Measurements from ENCODE around the gene ADAMTS2.
A peak's percentile ranks its signal among the peaks of the same experiment; 100 is the strongest.

Gene ADAMTS2

GRCh38 chr5:179278546-179278945 lies 66.7 kb downstream of the ADAMTS2 start:
- peaks cover 0 to 3% of the 10 kb centered on the region in 2 donors for H3K9me3 ChIP-seq (replicated peaks in 1 of 2; ENCODE audit: control insufficient read depth in 2 of 2, insufficient read depth in 1 of 2, low read depth in 1 of 2, low read length in 2 of 2)
- H3K4me2 ChIP-seq (ENCODE audit: insufficient read depth, low read length, poor library complexity, severe bottlenecking): no peak overlapping the region
- no peak overlapping the region for H3K27ac ChIP-seq (replicated peaks; ENCODE audit: low read length)
- no peak for DNase-seq (ENCODE audit: low spot score)
- no peak overlapping the region for H2BK120ac ChIP-seq (ENCODE audit: low read depth, low read length)
- no peak overlapping the region for H2AFZ ChIP-seq (ENCODE audit: low read length)
- H3K4ac ChIP-seq (ENCODE audit: low read length): no peak overlapping the region
- H3K23ac ChIP-seq (ENCODE audit: low read depth, low read length, poor library complexity): no peak overlapping the region
- no peak overlapping the region for H4K8ac ChIP-seq (ENCODE audit: low read depth, low read length)
- no CpG with 5 or more reads among the region's 5 CpGs for WGBS, 2 donors (ENCODE audit: extremely low coverage in 2 of 2, insufficient read length in 2 of 2, insufficient replicate concordance in 1 of 2)
- H3K14ac ChIP-seq (ENCODE audit: low read length): no peak overlapping the region
- H3K4me3 ChIP-seq (ENCODE audit: low read length in 2 of 2): no peak overlapping the region
- no peak overlapping the region for H2AK5ac ChIP-seq (ENCODE audit: low read depth, low read length)
- no peak overlapping the region for H2BK12ac ChIP-seq (ENCODE audit: low read length)
- no peak overlapping the region for H2BK5ac ChIP-seq (ENCODE audit: low read length)
- no peak overlapping the region for H2BK15ac ChIP-seq (ENCODE audit: low read length)
- H3K36me3 ChIP-seq (replicated peaks in 1 of 2; ENCODE audit: control insufficient read depth in 2 of 2, insufficient read depth in 2 of 2, low read length in 2 of 2): no peaks in the 10 kb centered on the region
- no peak overlapping the region for H3K18ac ChIP-seq (ENCODE audit: low read length)
- peaks cover 0 to 1% of the 10 kb centered on the region in 2 donors for H3K4me1 ChIP-seq (ENCODE audit: control insufficient read depth in 2 of 2, insufficient read depth in 1 of 2, low read depth in 1 of 2, low read length in 2 of 2)
- no peaks in the 10 kb centered on the region for H3K79me1 ChIP-seq (ENCODE audit: low read depth, low read length)
- no peak overlapping the region for H4K91ac ChIP-seq (ENCODE audit: low read depth, low read length, poor library complexity)
- no peak overlapping the region for H3K9ac ChIP-seq (ENCODE audit: low read depth, low read length, poor library complexity)
- no peaks in the 10 kb centered on the region for H3K27me3 ChIP-seq (ENCODE audit: control insufficient read depth in 3 of 3, insufficient read depth in 3 of 3, low read depth in 1 of 3, low read length in 3 of 3)

DNA sequence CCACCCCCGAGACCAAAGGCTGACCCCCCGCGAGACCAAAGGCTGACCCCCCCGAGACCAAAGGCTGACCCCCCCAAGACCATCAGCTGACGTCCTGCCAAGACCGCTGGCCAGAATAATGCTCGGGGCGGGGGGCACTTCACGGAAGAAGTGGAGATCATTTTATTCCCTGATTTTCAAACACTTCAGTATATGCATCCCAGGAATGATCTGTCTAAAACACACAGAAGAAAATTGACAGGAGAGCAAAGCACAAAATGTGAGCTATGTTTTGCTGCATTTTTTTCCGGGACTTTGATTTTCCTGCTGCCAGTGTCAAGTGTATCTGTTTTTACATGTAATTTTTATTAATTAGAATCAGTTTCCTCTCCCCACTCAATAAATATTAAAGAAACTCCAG lies 67.1 kb downstream of the ADAMTS2 start:
- Histone ChIP-seq H4K8ac (ENCODE audit: low read depth, low read length) (no peak overlapping the region), H3K27ac (replicated peaks; ENCODE audit: low read length) (no peak overlapping the region), H2BK5ac (ENCODE audit: low read length) (no peak overlapping the region), H2BK15ac (ENCODE audit: low read length) (no peak overlapping the region), H3K18ac (ENCODE audit: low read length) (no peak overlapping the region), H3K4me1 (ENCODE audit: control insufficient read depth in 2 of 2, insufficient read depth in 1 of 2, low read depth in 1 of 2, low read length in 2 of 2) (peaks cover 0 to 1% of the 10 kb centered on the region in 2 donors), H3K36me3 (replicated peaks in 1 of 2; ENCODE audit: control insufficient read depth in 2 of 2, insufficient read depth in 2 of 2, low read length in 2 of 2) (no peaks in the 10 kb centered on the region), H3K4me2 (ENCODE audit: insufficient read depth, low read length, poor library complexity, severe bottlenecking) (no peak overlapping the region), H3K14ac (ENCODE audit: low read length) (no peak overlapping the region), H4K91ac (ENCODE audit: low read depth, low read length, poor library complexity) (no peak overlapping the region), H3K79me1 (ENCODE audit: low read depth, low read length) (no peaks in the 10 kb centered on the region), H3K9me3 (replicated peaks in 1 of 2; ENCODE audit: control insufficient read depth in 2 of 2, insufficient read depth in 1 of 2, low read depth in 1 of 2, low read length in 2 of 2) (peaks cover 0 to 3% of the 10 kb centered on the region in 2 donors), H3K4me3 (ENCODE audit: low read length in 2 of 2) (no peak overlapping the region), H2AFZ (ENCODE audit: low read length) (no peak overlapping the region), H2BK12ac (ENCODE audit: low read length) (no peak overlapping the region), H2BK120ac (ENCODE audit: low read depth, low read length) (no peak overlapping the region), H2AK5ac (ENCODE audit: low read depth, low read length) (no peak overlapping the region), H3K27me3 (ENCODE audit: control insufficient read depth in 3 of 3, insufficient read depth in 3 of 3, low read depth in 1 of 3, low read length in 3 of 3) (no peaks in the 10 kb centered on the region), H3K23ac (ENCODE audit: low read depth, low read length, poor library complexity) (no peak overlapping the region), H3K9ac (ENCODE audit: low read depth, low read length, poor library complexity) (no peak overlapping the region), H3K4ac (ENCODE audit: low read length) (no peak overlapping the region)
- no CpG with 5 or more reads among the region's 10 CpGs for WGBS, 2 donors (ENCODE audit: extremely low coverage in 2 of 2, insufficient read length in 2 of 2, insufficient replicate concordance in 1 of 2)
- DNase-seq (ENCODE audit: low spot score): no peak

DNA sequence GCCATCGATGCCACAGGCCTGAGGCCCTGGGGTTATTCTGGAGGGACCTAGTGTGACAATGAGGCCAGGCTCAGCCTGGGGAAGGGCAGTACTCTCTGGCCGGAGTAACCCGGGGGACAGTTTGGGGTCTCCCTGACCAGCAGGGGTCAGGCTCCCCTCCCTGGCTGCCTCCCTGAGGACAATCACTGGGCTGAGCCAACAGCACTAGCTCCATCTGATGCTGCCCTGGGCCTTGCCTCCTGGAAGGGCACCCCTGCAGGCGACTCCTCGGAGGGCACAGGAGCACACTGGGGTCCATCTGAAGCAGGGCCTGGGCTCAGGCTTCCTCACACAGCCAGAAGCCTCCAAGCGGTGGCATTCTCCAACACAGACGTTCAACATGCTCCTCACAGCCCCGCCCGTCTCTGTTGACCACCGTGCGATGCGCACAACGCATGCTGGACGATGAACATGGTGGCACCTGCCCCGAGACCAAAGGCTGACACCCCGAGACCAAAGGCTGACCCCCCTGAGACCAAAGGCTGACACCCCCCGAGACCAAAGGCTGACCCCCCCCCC lies 68.3 kb downstream of the ADAMTS2 start:
- Histone ChIP-seq H3K23ac (ENCODE audit: low read depth, low read length, poor library complexity) (no peak overlapping the region), H2BK5ac (ENCODE audit: low read length) (no peak overlapping the region), H3K4me3 (ENCODE audit: low read length in 2 of 2) (no peak overlapping the region), H3K4me2 (ENCODE audit: insufficient read depth, low read length, poor library complexity, severe bottlenecking) (no peak overlapping the region), H3K9ac (ENCODE audit: low read depth, low read length, poor library complexity) (peak overlapping the region; percentile 4), H4K8ac (ENCODE audit: low read depth, low read length) (no peak overlapping the region), H3K79me1 (ENCODE audit: low read depth, low read length) (no peaks in the 10 kb centered on the region), H3K36me3 (replicated peaks in 1 of 2; ENCODE audit: control insufficient read depth in 2 of 2, insufficient read depth in 2 of 2, low read length in 2 of 2) (no peaks in the 10 kb centered on the region), H3K18ac (ENCODE audit: low read length) (peak overlapping the region; percentile 76), H2BK15ac (ENCODE audit: low read length) (peak overlapping the region; percentile 84), H2BK12ac (ENCODE audit: low read length) (peak overlapping the region; percentile 22), H2AFZ (ENCODE audit: low read length) (no peak overlapping the region), H3K14ac (ENCODE audit: low read length) (no peak overlapping the region), H2BK120ac (ENCODE audit: low read depth, low read length) (no peak overlapping the region), H2AK5ac (ENCODE audit: low read depth, low read length) (peak overlapping the region; percentile 40), H3K27me3 (ENCODE audit: control insufficient read depth in 3 of 3, insufficient read depth in 3 of 3, low read depth in 1 of 3, low read length in 3 of 3) (no peaks in the 10 kb centered on the region), H4K91ac (ENCODE audit: low read depth, low read length, poor library complexity) (no peak overlapping the region), H3K9me3 (replicated peaks in 1 of 2; ENCODE audit: control insufficient read depth in 2 of 2, insufficient read depth in 1 of 2, low read depth in 1 of 2, low read length in 2 of 2) (peaks cover 0 to 3% of the 10 kb centered on the region in 2 donors), H3K4ac (ENCODE audit: low read length) (no peak overlapping the region), H3K4me1 (ENCODE audit: control insufficient read depth in 2 of 2, insufficient read depth in 1 of 2, low read depth in 1 of 2, low read length in 2 of 2) (peaks cover 0 to 7% of the 10 kb centered on the region in 2 donors), H3K27ac (replicated peaks; ENCODE audit: low read length) (no peak overlapping the region)
- DNase-seq (ENCODE audit: low spot score): no peak
- WGBS, 2 donors (ENCODE audit: extremely low coverage in 2 of 2, insufficient read length in 2 of 2, insufficient replicate concordance in 1 of 2): no CpG with 5 or more reads among the region's 17 CpGs

GRCh38 chr5:179275941-179276837 lies 69.1 kb downstream of the ADAMTS2 start:
- no CpG with 5 or more reads among the region's 23 CpGs for WGBS, 2 donors (ENCODE audit: extremely low coverage in 2 of 2, insufficient read length in 2 of 2, insufficient replicate concordance in 1 of 2)
- H3K9me3 ChIP-seq (replicated peaks in 1 of 2; ENCODE audit: control insufficient read depth in 2 of 2, insufficient read depth in 1 of 2, low read depth in 1 of 2, low read length in 2 of 2): peaks cover 0 to 3% of the 10 kb centered on the region in 2 donors
- H3K27me3 ChIP-seq (ENCODE audit: control insufficient read depth in 3 of 3, insufficient read depth in 3 of 3, low read depth in 1 of 3, low read length in 3 of 3): no peaks in the 10 kb centered on the region
- H3K4me2 ChIP-seq (ENCODE audit: insufficient read depth, low read length, poor library complexity, severe bottlenecking): no peak overlapping the region
- peak overlapping the region; percentile 82 for H3K18ac ChIP-seq (ENCODE audit: low read length)
- H2BK5ac ChIP-seq (ENCODE audit: low read length): no peak overlapping the region
- H3K4ac ChIP-seq (ENCODE audit: low read length): no peak overlapping the region
- H2AFZ ChIP-seq (ENCODE audit: low read length): no peak overlapping the region
- peak overlapping the region; percentile 14 for H2BK12ac ChIP-seq (ENCODE audit: low read length)
- DNase-seq (ENCODE audit: low spot score): no peak
- H3K9ac ChIP-seq (ENCODE audit: low read depth, low read length, poor library complexity): peak overlapping the region; percentile 17
- H2BK120ac ChIP-seq (ENCODE audit: low read depth, low read length): no peak overlapping the region
- peaks cover 0 to 7% of the 10 kb centered on the region in 2 donors for H3K4me1 ChIP-seq (ENCODE audit: control insufficient read depth in 2 of 2, insufficient read depth in 1 of 2, low read depth in 1 of 2, low read length in 2 of 2)
- no peaks in the 10 kb centered on the region for H3K36me3 ChIP-seq (replicated peaks in 1 of 2; ENCODE audit: control insufficient read depth in 2 of 2, insufficient read depth in 2 of 2, low read length in 2 of 2)
- H3K23ac ChIP-seq (ENCODE audit: low read depth, low read length, poor library complexity): peak overlapping the region; percentile 57
- H3K79me1 ChIP-seq (ENCODE audit: low read depth, low read length): no peaks in the 10 kb centered on the region
- H2BK15ac ChIP-seq (ENCODE audit: low read length): peak overlapping the region; percentile 84
- H3K14ac ChIP-seq (ENCODE audit: low read length): peak overlapping the region; percentile 77
- H4K91ac ChIP-seq (ENCODE audit: low read depth, low read length, poor library complexity): peak overlapping the region; percentile 66
- no peak overlapping the region for H3K27ac ChIP-seq (replicated peaks; ENCODE audit: low read length)
- H2AK5ac ChIP-seq (ENCODE audit: low read depth, low read length): peak overlapping the region; percentile 97
- no peak overlapping the region for H4K8ac ChIP-seq (ENCODE audit: low read depth, low read length)
- no peak overlapping the region for H3K4me3 ChIP-seq (ENCODE audit: low read length in 2 of 2)
